Hippocampal formation (tissue), 2 donors: ENCODE results near the gene WIPF2.

Experiments
- DNase-seq, 2 donors: peaks; one replicate each; lab custom pipeline; 2025; lab: John Stamatoyannopoulos, UW

The WIPF2 gene

DNA sequence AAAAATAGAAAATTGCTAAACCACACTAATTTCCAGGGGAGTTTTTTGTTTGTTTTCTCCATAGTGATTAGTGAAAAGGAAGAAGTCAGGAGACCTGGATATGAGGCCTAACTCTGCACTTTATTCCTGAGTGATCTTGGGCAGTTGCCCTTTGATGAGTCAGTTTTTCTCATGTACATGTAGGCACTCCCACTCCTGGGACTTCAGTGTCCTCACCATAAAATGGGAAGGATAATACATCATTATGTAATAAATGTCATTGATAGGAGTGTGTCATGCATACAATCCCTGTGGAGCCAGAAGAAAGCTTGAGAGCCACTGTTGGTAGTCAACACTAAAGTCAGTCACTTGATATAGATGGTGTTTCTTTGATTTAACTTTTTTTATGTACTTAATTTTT is 32.5 kb downstream of the WIPF2 start:
- DNase-seq, result no peak

DNA sequence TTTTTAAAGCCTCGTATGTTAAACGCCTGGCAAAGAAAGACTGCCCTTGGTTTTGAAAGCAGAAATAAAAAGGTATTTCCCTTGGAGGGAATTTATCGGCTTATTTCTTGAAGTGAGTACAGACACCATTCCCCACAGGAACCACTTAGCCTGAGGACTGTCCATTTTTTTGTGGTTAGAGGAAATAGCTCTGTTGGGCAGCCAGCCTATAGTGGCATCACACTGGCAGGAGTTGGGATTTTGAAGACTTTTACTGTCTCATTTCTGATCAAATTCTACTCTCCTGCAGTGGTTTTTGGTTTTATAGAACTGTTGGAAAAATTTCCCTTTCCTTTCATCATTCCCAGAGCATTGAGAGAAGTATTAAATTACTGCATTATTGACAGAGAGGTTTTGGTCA is 34.5 kb downstream of the WIPF2 start:
- DNase-seq, result no peak

DNA sequence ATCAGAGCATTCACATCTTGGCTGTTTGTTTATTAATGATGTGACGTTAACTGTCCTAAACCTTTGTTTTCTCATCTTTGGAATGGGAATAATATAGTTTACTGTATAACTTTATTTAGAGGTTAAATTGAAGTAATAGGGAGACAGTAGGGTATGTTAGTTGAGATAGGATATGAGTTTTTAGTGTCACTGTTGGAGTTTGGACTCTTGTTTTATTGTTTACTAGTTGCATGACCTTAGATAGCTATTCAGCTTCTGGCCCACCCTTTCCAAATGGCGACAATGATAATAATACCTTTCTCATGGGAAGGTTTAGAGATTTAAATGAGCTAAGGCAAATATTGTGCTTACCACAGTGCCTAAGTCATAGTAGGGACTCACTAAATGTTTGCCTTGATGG is 40.4 kb downstream of the WIPF2 start:
- DNase-seq, result no peak

DNA sequence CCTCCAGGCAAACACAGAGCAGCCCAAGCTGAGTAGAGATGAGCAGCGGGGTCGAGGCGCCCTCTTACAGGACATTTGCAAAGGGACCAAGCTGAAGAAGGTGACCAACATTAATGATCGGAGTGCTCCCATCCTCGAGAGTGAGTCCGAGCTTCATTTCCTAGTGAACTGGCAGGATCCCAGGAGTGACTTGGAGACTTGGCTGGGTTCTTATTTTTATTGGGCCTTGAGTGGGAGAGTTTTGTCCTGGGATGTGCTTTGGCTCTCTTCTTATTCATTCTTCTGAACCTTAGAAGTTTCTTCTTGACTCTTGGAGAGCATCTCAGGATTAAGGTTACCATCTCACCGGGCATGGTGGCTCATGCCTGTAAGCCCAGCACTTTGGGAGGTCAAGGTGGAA is 41.4 kb downstream of the WIPF2 start:
- DNase-seq, result no peak

DNA sequence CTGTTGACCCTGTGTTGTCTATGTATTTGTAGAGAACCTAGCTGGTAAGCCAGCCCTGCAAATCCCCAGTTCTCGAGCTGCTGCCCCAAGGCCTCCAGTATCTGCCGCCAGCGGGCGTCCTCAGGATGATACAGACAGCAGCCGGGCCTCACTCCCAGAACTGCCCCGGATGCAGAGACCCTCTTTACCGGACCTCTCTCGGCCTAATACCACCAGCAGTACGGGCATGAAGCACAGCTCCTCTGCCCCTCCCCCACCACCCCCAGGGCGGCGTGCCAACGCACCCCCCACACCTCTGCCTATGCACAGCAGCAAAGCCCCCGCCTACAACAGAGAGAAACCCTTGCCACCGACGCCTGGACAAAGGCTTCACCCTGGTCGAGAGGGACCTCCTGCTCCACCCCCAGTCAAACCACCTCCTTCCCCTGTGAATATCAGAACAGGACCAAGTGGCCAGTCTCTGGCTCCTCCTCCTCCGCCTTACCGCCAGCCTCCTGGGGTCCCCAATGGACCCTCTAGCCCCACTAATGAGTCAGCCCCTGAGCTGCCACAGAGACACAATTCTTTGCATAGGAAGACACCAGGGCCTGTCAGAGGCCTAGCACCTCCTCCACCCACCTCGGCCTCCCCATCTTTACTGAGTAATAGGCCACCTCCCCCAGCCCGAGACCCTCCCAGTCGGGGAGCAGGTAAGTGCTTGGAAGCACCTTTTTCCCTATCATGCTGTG is 45.5 kb downstream of the WIPF2 start:
- DNase-seq, result no peak

DNA sequence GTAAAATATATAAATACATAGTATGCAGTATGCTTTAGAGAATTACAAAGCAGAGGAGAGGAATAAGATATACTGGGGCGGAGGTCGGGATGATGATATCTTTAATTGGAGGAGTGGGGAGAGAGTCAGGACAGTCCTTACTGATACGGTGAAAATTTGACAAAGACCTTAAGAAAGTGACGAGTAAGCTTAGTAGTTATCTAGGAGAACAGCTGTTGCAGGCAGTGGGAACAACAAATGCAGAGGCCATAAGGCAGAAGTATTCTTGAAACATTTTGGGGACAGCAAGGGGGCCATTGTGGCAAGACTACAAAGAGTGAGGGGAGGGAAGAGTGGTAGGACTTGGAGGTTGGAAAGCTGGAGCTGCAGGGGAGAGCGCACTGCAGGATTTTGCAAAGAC is 46.2 kb downstream of the WIPF2 start:
- DNase-seq, result no peak

DNA sequence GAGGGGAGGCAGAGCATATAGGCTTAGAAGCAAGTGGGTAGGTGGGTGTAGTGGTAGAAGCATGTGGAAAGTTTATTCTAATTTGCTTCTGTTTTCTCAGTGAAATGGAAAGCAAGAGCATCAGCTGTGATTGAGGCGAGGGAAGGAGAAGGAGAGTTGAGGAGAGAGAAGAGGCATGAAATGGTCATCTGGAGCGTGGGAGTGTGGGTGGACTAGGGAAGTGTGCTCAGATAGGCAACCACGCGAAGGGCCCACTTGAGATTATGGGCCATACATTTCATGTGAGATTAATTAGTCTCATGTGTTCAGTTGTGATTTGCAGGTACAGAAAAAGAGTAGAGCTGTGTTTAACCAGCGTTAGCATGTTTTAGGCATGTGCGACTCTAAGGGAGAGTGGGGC is 47.8 kb downstream of the WIPF2 start:
- DNase-seq, result no peak

DNA sequence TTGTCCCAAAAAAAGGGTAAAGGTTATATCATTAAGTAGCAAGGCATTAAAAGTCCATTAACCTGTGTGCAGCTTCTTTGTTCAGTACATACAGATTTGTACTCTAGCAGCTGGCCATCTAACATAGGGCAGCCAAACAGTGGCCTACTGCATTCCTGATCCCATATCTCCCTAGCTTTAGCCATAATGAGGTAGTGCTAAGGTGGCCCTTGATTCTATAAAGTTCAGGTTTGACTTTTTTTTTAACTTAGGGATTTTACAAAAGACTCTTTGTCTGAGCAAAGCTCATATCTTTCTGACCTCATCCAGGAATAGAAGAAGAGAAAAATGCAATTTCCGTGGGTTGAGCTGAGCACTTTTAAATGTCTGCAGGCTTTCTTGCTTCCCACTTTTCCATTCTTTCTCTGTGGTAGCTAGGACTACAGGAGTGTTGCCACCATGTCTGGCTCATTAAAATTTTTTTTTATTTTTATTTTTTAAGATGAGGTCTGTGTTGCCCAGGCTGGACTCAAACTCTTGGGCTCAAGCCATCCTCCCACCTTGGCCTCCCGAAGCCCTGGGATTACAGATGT is 49.1 kb downstream of the WIPF2 start:
- DNase-seq, result no peak

DNA sequence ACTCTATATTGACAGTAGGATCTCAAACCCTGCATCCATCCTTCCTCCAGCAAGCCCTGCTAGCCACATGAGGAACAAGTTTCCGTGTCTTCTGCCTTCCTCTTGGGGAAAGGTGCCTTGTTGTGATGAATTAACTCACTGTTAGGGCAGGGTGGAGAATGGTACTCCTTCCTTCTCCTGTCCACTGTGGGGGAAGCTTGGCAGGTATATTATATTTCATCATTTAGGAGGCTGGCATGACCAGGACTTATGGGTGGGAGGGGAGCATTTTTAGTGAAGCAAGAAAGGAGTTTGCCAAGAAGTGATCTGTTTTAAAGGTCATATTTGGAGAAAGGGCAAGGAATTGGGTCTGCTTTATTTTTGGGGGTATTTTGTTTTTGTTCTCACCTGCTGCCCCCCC is 59.3 kb downstream of the WIPF2 start:
- no peak for DNase-seq

DNA sequence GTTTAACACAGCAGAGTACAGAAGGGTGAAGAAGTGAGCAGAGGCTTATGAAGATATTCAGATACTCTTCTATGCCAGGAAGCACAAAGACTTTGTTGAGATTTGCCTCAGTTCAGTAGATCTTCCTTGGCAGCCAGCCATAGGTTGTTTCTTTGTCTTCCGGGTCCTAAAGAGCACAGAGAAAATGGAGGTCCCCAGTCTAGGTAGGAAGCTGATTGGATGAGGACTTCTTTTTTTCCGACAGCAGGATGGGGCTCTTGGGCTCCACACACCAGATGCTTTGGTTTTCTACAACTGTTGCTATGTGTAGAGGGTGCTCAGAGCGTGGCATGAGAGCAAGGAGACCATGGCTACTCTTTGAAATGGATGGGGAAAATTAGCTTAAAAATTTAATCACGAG is 60.3 kb downstream of the WIPF2 start:
- no peak for DNase-seq

DNA sequence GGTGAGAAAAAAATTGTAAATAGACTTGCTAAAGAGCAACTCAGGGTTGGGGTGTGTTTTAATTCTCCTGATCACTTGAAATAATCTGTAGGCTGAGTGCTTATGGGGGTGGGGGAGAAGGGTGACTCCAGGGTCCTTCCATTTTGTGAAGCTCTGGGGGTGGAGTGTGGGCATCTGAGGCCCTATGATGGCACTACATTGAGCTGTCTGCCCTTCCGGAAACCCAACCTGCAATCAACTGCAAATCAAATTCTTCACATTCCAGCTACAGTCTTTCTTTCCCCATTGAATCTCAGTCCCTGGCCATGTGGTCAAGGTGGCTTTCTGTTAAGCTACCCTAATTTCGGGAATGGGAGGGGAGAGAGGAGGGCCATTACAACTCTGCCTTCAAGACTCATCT is 62.6 kb downstream of the WIPF2 start:
- no peak for DNase-seq

DNA sequence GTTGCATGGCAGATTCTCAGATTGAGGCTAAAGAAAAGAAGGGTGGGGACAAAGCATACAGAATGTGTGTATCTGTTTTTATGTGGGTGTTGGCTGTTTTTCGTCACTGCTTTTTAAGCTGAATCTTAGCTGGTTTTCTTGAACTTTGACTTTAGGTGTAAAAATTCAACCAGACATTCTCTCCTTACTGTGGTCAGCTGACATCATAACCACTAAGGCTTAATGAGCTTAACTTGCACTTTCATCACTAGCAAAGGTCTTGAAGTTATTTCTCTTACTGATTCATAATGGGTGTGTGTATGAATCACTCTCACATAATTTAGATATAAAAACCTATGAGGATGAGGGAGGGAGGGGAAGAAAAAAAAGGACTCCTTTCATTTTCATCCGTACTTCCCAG is 64.6 kb downstream of the WIPF2 start:
- no peak for DNase-seq

DNA sequence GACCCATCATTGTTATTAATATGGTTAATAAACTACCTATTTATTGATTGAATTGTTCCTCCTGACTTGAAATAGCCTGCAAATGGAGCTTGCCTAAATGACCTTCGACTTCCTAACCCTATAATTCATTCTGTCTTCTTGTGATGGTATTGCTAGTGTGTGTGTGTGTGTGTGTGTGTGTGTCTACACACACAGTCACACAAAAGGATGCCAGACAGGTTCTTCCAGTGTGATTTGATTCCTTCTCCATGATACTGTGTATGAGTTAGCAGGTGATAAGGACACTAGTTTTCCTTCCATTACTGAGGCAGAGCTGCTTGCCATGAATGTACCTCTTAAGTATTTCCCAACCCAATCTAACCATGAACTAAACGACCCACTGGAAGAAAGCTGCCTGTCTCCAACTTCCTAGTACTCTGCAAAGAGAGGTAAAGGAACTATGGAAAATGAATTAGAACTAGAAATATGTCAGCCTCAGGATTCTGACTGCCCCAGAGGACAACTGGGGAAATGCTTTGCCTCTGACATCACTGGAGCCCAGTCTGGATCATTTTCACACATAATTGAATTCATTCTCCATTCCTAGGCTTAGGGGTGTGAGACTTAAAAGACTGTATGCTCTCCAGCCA is 65.1 kb downstream of the WIPF2 start:
- DNase-seq, result no peak

DNA sequence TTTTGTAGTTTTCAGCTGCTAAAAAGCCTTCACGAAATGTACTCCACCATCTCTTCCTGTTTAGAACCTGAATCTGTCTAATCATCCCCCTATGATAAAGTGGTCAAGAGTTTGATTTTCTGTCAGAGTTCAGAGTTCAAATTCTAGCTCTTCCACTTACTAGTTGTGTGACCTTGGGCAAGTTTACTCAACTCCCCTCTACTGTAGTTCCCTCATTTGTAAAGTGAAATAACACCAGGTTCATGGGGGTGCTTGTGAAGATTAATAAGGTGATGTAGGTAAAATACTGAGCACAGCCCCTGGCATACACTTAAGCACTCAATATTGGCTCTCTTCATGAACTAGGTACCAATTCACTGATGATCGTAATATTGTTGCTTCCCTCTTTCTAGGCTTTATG is 67.4 kb downstream of the WIPF2 start:
- DNase-seq, result no peak

DNA sequence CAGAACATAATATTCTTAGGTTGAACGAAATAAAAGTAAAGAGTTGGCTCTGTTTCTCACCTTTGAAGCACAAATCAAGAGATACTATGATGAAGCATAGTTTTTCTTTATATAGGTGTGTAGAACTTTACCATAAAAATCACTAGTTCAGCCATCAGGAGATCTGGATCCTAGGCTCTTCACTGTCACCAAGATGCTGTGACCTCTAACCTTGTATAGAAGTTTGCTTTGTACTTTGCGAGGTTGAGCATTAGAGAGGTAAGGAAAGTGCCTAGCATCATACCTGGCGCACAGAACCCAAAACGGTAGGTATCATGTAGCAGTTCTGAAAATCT is 68.0 kb downstream of the WIPF2 start:
- DNase-seq, result no peak

DNA sequence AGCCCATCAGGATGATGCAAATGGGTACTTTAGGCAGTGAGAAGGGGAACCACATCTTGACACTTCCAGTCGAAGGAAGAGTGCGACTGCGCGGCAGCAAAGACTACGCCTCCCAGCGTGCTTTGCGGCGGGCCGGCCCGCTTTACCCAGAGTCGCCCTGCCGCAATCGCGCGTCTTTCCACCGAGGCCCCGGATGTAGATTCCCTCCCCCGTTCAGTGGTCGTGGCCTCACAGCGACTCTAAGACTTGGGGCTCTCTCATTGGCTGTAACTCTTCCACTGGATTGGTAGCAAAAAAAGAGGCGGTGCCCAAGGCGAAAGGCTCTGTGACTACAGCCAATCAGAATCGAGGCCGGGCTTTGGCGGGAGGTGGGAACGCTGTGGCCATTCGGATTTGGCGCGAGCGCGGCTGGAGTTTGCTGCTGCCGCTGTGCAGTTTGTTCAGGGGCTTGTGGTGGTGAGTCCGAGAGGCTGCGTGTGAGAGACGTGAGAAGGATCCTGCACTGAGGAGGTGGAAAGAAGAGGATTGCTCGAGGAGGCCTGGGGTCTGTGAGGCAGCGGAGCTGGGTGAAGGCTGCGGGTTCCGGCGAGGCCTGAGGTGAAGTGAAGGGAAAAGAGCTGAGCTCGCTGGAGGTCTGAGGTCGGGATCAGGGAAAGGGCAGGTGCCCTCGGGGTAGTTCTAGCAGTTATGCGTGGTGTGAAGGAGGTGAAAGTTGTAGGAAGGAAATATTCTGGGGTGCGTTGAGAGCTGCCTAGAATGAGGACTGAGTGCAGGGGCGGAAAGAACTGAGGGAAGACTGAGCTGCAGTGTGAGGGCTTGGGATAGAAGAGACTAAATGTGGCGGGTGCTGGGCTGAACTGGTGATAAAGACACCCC is 68.6 kb downstream of the WIPF2 start, which contains the start of gene CDC6:
Gene CDC6, plus strand, starts transcription at position 386 of the 876 bp plus-strand sequence. CDS start 1,542 bp downstream, outside the sequence.
- DNase-seq, result peak; percentile 99

DNA sequence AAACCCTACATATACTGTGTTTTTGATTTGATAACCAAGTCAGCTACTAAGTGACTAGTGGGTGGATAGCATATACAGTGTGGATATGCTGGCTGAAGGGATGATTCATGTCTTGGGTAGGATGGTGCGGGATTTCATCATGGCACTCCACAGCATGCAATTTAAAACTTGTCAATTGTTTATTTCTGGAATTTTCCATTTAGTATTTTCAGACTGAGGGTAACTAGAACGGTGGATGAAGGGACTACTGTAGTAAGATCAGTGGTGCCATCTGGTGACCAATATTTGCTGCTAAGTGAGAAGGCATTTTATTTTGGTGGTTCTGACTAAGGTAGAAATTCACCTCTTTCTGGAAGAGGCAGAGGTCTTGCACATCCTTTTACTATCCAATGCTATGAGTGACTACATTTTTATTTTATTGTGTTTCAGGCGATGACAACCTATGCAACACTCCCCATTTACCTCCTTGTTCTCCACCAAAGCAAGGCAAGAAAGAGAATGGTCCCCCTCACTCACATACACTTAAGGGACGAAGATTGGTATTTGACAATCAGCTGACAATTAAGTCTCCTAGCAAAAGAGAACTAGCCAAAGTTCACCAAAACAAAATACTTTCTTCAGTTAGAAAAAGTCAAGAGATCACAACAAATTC is 71.7 kb downstream of the WIPF2 start:
- peak in 1 of 2 donors; percentile 62 for DNase-seq

DNA sequence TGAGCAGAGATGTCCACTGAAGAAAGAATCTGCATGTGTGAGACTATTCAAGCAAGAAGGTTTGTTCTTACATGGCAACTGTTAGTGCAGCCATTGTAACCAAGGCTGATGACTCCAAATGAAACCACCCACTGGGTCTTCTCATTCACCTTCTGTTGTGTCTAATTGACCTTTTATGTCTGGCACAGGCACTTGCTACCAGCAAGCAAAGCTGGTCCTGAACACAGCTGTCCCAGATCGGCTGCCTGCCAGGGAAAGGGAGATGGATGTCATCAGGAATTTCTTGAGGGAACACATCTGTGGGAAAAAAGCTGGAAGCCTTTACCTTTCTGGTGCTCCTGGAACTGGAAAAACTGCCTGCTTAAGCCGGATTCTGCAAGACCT is 72.2 kb downstream of the WIPF2 start:
- DNase-seq, result no peak

DNA sequence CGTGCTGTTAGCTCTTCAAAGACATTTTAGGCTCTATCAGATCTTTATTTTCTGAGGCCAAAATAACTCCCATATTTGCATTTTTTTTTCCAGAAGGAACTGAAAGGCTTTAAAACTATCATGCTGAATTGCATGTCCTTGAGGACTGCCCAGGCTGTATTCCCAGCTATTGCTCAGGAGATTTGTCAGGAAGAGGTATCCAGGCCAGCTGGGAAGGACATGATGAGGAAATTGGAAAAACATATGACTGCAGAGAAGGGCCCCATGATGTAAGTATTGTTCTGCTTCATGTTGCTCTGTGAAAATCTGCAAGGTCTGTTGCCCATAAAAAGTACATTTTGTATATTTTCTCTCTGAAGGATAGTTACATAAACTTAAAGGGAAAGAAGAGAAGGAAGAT is 74.3 kb downstream of the WIPF2 start:
- no peak for DNase-seq

DNA sequence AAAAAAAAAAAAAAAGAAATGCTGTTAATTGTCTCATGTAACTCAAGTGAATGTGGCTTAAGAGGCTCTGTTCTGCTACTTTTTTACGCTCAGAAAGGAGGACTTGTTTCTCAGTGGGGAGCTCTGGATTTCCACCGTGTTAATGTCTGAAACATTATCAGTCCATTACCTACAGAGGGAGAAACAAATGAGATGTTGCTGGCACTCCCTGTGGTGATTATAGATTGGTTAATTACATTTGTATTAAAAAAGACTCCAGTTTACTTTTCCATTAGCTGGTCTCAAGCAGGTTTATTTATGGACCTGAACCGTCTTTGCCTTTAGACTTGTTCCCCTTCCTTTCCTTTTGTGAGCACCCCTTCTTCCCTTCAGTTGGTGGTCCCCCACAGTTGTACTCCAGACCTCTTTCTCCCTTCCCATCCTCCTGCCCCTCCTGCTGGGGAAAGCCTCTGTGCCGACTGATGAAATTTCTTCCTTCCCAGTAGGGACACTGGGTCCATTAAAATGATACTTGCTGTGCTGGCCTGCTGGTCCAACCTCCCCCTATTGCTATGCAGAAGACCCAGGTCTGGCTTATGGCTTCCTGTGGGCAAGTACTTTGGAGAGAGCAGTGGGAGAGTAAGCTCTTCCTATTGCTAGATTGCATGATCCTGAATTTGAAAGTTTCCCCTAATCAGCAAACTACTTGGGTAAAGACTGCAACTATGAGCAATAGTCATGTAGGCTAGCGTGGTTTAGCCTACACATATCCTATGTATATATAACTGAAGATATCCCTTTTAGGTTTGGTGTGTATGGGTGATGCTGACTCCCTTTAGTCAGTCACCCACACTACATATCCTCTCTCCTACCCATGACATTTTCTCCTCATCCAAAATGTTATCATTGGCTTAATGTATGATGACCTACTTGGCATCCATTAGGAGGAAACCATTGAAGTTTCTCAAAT is 76.7 kb downstream of the WIPF2 start:
- DNase-seq, result no peak

DNA sequence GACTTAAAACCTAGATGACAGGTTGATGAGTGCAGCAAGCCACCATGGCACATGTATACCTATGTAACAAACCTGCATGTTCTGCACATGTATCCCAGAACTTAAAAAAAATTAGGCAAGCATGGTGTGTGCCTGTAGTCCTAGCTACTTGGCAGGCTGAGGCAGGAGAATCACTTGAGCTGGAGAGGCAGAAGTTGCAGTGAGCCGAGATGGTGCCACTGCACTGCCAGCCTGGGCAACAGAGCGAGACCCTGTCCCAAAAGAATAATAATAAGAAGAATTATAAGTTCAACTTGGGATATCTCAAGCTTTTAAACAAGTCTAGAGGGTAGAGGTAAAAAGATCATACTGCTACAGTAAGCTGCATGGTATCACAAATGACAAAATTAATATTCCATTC is 78.4 kb downstream of the WIPF2 start:
- DNase-seq, result no peak
